Limb (tissue), 2 donors: Measurements from ENCODE around the gene TBRG4.

Source experiments
- DNase-seq, 2 donors: peaks; one replicate each; pipeline ENCODE4 v3.0.0-alpha.2; 2016; ENCODE audit errors: extremely low spot score in 2 of 2

TBRG4 gene

DNA sequence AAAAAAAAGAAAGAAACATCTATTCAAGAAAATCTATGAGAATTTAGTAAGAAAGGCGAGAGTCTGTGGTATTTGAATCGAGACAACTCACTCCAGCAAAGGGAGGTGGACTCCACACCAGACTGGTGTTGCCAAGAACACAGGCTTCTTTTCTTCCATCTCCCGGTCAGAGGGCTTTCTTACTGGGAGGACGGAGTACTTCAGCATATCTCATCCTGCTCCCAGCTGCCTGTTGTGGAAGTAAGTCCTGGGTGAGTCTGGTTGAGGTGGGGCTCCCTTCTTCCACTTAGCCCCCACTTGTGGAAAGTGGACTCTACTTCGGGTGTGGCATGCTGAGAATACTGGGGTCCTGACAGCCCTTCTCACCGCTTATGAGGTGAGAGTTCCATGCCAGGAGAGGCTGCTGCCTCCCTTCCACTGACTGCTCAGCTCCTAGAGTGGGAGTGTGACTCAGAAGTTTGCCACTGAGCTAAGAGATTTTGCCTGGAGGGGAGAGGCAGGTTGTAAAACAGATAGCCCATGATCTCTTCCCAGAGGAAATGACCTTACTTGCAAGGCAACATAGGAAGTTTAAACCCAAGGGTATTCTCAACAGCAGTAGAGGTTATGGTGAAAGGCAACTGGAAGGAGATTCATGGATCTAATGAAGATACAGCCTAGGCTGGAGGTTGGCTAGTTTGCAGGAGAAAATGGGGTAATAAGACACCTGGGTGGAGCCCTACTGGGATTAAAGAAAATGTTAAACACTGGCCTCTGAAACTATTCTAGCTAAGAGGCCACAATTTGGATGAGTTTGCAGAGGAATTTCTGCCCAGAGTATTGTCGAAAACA is 19.2 kb downstream of the TBRG4 start:
- no peak for DNase-seq

GRCh38 chr7:45089341-45089891 is 22.1 kb downstream of the TBRG4 start:
- peak; percentile 21 to 91 for DNase-seq

DNA sequence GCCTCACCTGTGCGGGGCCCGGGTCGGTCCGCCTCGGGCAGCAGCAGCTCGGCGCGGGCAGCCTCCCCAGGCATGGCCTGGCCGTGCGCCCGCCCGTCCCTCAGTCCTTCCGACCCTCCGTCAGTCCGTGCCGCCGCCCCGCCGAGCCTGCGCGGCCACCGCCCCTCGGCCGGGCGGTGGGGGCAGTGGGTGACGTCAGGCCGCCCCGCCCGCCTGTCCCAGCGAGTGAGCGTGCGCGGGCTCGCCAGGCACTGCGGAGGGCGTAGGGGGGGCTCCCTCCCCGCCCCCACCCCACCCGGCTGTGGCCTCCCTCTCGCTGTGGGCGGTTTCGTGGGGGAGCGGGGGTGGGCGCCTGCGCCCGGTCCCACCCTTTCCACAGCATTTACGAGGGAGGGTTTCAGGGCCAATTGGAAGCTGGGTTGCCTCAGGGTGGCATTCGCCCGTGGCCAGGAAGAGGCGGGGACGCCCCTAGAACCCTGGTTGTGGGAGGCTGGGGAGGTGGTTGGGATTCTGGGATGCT is 22.6 kb downstream of the TBRG4 start, which contains the start of gene NACAD:
NACAD (minus strand) TSS at position 149 of the 520 bp plus-strand sequence; CDS start at position 74, 75 bp downstream.
- DNase-seq = peak; percentile 62 to 87

DNA sequence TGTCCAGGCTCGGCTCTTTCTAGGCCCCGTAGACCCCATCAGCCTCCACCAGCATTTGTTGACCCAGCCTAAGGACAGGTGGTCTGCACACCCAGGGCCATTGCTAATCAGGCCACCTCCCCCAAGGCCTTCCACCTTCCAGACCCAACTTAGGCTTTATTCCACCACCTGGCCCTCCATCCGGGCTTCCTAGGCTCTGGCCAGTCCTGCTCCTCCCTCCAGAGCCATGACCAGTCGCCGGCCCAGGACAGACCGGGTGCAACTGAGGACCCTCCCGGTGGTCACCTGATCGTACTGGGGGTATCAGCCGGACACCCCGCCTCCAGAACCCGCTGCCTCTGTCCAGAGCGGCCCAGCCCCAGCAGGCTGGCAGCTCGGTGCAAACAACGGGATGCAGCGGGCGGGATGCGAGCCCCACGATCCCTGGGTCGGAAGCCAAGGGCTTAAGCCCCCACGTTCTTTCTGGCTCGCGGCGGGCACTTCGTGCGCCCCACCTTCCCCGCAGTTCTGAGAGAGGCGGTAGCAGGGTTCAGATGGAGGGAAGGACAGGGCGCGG is 23.3 kb downstream of the TBRG4 start:
- DNase-seq = no peak

DNA sequence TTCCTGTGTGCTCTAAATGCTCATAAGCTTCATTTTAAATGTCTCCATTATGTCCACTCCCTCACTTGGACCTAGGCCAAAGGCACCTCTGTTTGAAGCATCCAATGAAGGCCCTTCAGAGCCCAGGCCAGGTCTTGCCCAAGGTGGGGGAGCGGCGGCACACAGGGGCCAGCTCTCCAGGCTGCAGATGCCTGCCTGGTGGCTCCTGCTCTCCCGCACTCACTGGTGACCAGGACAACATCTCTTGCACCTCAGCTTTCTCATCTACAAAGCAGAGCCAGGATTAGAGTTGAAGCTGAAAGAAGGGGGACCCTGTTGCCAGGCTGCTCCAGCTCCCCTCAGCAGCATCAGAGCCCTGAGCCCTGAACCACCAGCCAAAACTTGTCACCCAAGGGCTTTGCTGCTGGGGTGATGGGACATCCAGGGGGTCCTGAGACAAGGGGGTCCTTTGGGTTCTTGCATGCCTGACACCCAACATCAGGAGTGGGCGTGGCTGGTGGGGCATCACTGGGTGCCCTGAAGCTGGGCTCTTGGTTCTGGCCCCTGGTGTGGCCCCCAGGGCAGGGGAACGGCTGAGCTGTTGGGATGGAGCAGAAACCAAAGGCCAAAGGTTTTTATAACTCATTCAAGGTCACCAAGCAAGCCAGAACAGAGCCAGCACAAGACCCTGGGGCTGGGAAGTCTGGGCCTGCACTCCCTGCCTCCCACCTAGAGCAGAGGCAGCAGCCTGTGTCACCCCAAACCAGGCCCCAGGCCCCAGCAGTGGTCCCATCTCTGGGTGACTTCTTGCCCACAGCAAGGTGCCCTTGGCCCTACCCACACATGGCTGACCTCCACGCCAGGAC is 24.0 kb downstream of the TBRG4 start:
- DNase-seq = no peak

DNA sequence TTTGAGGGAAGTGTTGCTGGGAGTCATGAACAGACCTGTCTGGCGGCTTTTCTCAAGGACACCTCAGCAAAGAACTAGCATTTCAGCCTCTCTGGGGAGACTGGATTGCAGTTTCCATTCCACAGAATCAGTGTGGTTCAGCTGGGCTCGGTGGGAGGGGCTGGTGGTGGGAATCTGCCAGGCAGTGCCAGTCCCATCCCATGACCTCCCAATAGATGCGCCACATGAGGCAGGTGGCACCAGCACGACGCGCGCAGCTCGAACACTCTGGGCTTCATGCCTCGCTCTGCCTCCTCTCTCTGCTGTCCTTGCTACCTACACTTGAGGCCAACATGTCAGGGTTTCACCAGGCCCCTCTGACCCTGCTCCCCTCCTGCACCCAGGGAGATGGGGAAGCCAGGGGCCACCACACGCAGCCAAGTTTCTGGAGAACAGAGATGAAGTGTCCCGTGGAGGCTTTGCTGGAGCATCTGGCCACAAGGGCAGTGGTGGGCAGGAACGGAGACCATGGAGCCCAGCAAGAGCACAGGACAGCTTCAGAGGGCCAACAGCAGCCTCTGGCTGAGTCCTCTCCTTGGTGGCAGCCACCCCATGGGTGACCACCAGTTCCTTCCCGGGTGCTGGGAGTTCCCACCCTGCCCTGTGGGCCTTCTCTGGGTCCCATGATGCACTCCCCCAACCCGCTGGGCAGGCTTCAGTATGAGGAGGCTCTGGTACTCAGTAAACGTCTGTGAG is 25.0 kb downstream of the TBRG4 start:
- DNase-seq = no peak

DNA sequence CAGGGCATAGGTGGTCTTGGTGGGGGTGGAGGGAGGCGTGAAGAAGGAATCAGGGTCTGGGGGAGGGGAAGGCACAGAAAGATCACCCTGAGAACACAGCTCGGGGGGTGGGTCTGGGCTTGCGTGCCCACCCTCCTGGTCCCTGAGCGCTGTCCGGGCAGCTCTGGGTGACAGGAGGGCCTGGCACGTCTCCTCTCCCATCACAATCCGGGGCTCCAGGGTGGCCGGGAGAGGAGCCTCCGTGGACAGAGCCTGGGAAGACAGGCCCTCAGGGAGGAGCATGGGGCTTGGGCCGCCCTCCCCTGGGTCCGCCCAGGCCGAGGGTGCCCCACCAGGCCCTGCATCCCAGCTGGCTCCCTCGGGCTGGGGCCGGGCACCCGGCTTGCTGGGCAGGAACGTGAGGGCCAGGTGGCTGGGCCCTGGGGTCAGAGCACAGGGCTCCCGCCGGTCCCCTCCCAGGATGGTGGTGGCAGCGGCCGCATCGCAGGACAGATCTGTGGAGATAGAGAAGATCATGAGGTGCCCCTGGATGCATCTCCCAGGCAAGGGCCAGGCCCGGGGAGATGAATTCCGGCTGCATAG is 25.8 kb downstream of the TBRG4 start:
- no peak for DNase-seq

DNA sequence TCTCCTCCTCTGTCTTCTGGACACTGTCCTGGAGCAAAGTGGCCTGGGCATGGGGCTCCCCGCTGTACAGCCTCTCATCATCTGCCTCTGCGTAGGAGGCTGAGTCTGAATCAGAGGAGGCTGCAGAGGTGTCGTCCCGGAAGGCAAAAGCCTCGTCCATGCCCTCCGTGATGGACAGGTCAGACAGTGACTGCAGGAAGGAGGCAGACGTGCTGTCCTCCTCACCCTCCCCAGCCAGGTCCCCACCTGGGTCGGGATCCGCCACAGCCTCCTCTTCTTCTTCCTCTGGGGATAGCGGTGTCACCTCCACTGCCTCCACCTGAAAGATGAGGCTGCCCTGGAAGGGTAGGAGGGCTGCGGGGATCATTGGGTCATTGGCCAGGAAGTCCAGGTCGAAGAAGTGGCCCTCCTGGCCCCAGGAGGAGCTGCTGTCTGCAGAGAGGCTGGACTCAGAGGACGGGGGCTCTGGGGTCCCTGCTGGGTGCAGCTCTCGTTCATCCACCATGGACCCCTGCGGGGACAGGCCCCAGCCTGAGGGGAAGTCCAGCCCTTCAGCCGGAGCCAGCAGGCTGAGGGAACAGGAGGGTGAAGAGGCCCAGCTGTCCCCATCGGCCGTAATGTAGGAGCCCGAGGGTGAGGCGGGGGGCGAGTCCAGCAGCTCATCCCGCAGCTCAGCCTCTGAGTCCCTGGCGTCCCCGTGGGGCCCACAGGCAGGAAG is 26.4 kb downstream of the TBRG4 start:
- DNase-seq = no peak

GRCh38 chr7:45084336-45084735 is 27.2 kb downstream of the TBRG4 start:
- no peak for DNase-seq

- DNase-seq = no peak
These were observed 28.6 kb downstream of the TBRG4 start for GRCh38 chr7:45082831-45083331.

DNA sequence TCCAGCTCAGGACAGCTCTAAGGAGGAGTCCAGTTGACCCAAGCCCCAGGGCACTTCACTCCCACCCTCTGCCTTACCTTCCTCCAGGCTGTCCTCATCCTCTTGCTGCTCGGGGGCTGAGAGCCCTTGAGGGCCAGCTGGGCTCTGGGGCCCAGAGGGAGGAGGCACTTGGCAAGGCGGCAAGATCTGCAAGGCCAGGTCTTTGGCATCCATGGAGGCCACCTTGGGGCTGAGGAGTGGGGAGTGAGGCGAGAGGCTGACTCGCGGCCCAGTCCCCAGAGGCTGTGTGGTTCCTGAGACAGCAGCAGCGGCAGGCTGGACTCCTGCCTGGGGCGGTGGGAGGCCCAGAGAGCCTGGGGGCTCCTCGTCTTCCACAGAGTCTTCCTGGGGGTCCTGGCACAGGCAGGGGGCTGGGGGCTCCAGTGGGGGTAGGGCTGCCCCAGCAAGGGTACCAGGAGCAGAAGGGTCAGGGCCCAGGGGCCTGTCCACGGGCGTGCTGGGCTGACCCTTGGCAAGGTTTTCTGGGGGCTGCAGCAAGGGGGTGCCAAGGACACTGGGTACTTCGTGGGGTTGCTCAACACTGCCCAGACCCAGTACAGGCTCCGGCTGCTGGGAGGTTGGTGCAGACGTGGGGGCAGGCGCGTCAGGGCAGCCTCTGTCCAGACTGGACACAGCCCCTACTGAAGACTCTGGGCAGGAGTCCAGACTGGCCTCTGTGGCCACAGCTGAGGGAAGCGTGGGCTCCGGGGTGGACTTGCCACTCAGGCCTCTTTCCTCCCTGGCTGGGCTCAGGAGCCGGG is 29.3 kb downstream of the TBRG4 start:
- DNase-seq = no peak

DNA sequence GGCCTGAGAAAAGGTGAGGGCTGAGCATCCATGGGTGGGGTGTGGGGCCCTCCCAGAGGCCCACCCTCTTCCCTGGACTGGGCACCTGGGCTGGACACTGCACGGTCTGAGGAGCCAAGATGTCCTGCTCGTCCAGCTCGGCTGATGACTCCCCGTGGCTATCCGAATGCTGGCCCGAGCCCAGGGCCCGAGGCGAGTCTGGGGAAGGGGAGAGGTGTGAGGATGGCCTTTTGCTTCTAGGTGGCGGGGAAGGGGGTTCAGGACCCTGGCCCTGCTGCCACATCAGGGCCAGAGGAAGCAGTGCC is 29.9 kb downstream of the TBRG4 start:
- DNase-seq = no peak

GRCh38 chr7:45080958-45081669 is 30.4 kb downstream of the TBRG4 start:
- no peak for DNase-seq

- DNase-seq = no peak
These were observed 31.1 kb downstream of the TBRG4 start for GRCh38 chr7:45080265-45080957.

- no peak for DNase-seq
These were observed 33.3 kb downstream of the TBRG4 start for GRCh38 chr7:45078125-45078681.

- no peak for DNase-seq
These were observed 33.9 kb downstream of the TBRG4 start for GRCh38 chr7:45077579-45077978.

DNA sequence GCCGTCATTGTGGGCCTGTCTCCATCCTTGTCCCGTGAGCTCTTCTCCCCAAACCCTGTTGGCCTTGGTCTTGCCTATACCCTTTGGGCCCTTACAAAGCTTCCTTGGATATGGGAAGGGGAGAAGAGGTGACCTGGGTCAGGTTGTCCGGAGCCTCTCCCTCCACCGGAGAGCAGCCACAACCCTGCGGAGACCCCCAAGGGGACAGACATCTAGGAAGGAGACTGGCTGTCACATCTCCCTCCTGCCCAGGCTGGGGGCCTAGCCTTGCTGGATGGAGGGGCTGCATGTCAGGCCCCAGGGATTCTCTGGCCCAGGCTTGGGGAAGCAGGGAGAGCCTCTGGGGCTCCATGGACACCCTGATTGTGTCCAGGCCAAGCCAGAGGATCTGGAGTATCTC is 34.6 kb downstream of the TBRG4 start:
- no peak for DNase-seq
